Measurements from ENCODE around the gene MPHOSPH9.

MPHOSPH9 gene

DNA sequence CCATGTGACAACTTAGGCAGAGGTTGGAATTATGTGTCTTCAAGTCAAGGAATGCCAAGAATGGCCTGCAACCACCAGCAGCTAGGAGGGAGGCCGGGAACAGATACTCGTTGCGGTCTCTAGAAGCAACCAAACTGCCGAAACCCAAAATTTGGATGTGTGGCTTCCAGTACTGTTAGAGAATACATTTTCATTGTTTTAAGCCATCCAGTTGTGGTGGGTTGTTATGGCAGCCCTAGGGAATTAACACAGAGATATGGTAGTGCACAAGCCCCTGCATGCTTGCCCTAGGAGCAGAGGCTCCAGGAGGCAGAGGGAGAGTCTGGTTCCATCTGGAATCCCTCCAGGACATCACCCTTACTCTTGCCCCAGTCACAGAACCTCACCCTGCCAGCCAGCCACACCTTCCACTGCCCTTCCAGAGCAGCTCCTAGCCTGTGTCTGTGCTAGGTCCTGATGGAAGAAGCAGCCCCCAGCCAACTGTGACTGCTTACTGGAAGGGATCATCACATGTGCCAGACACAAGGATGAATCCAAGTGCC is 101.6 kb downstream of the MPHOSPH9 start:
- no peak overlapping the region for H3K9ac ChIP-seq (ENCODE audit: insufficient read length, low read depth)
- no peak for DNase-seq (ENCODE audit: low read depth, low spot score)
- no peaks in the 10 kb centered on the region for H3K27me3 ChIP-seq (ENCODE audit: insufficient read depth, insufficient read length)
- no peaks in the 10 kb centered on the region for H3K4me1 ChIP-seq (ENCODE audit: insufficient read depth, insufficient read length)
- TF ChIP-seq ZNF274 (IDR thresholded peaks at IDR 0.05; ENCODE audit: low read depth, low read length) (no peak), SUZ12 (IDR thresholded peaks at IDR 0.05; ENCODE audit: extremely low read depth, insufficient read depth, insufficient read length) (no peak), YY1 (IDR thresholded peaks at IDR 0.05; ENCODE audit: insufficient read depth, insufficient read length) (no peak)
- no peaks in the 10 kb centered on the region for H3K9me3 ChIP-seq (ENCODE audit: insufficient read depth, low read length)
- no peak overlapping the region for H3K4me3 ChIP-seq (ENCODE audit: insufficient read length, low read depth)
- no peaks in the 10 kb centered on the region for H3K36me3 ChIP-seq (ENCODE audit: insufficient read depth, insufficient read length, low read length)

DNA sequence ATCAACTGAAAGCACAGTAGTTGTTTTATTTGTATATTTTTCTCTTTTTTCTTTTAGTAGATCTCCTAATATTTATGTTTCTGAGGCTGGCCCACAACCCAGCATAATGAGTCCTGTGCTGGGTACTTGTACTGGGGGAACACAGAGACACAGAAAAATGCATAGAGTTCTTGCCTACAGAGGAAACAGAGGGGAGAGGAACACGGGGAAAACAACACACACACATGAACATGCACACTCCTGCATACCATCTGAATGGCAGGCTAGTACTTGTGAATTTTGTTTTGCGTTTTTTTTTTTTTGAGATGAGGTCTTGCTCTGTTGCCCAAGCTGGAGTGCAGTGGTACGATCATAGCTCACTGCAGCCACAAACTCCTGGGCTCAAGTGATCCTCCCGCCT is 103.3 kb downstream of the MPHOSPH9 start:
- H3K4me3 ChIP-seq (ENCODE audit: insufficient read length, low read depth), result no peak overlapping the region
- no peaks in the 10 kb centered on the region for H3K36me3 ChIP-seq (ENCODE audit: insufficient read depth, insufficient read length, low read length)
- H3K9ac ChIP-seq (ENCODE audit: insufficient read length, low read depth), result no peak overlapping the region
- H3K9me3 ChIP-seq (ENCODE audit: insufficient read depth, low read length), result no peaks in the 10 kb centered on the region
- no peaks in the 10 kb centered on the region for H3K4me1 ChIP-seq (ENCODE audit: insufficient read depth, insufficient read length)
- TF ChIP-seq SUZ12 (IDR thresholded peaks at IDR 0.05; ENCODE audit: extremely low read depth, insufficient read depth, insufficient read length) (no peak), ZNF274 (IDR thresholded peaks at IDR 0.05; ENCODE audit: low read depth, low read length) (no peak), YY1 (IDR thresholded peaks at IDR 0.05; ENCODE audit: insufficient read depth, insufficient read length) (no peak)
- no peak for DNase-seq (ENCODE audit: low read depth, low spot score)
- no peaks in the 10 kb centered on the region for H3K27me3 ChIP-seq (ENCODE audit: insufficient read depth, insufficient read length)

GRCh38 chr12:123127182-123127495 is 105.8 kb downstream of the MPHOSPH9 start:
- Histone ChIP-seq H3K9me3 (ENCODE audit: insufficient read depth, low read length) (no peaks in the 10 kb centered on the region), H3K9ac (ENCODE audit: insufficient read length, low read depth) (no peak overlapping the region), H3K36me3 (ENCODE audit: insufficient read depth, insufficient read length, low read length) (no peaks in the 10 kb centered on the region), H3K4me1 (ENCODE audit: insufficient read depth, insufficient read length) (no peaks in the 10 kb centered on the region), H3K27me3 (ENCODE audit: insufficient read depth, insufficient read length) (no peaks in the 10 kb centered on the region), H3K4me3 (ENCODE audit: insufficient read length, low read depth) (no peak overlapping the region)
- TF ChIP-seq YY1 (IDR thresholded peaks at IDR 0.05; ENCODE audit: insufficient read depth, insufficient read length) (no peak), ZNF274 (IDR thresholded peaks at IDR 0.05; ENCODE audit: low read depth, low read length) (no peak), SUZ12 (IDR thresholded peaks at IDR 0.05; ENCODE audit: extremely low read depth, insufficient read depth, insufficient read length) (no peak)
- no peak for DNase-seq (ENCODE audit: low read depth, low spot score)

GRCh38 chr12:123126294-123127181 is 106.4 kb downstream of the MPHOSPH9 start:
- no peak for DNase-seq (ENCODE audit: low read depth, low spot score)
- Histone ChIP-seq H3K36me3 (ENCODE audit: insufficient read depth, insufficient read length, low read length) (no peaks in the 10 kb centered on the region), H3K4me3 (ENCODE audit: insufficient read length, low read depth) (no peak overlapping the region), H3K4me1 (ENCODE audit: insufficient read depth, insufficient read length) (no peaks in the 10 kb centered on the region), H3K9ac (ENCODE audit: insufficient read length, low read depth) (no peak overlapping the region), H3K9me3 (ENCODE audit: insufficient read depth, low read length) (no peaks in the 10 kb centered on the region), H3K27me3 (ENCODE audit: insufficient read depth, insufficient read length) (no peaks in the 10 kb centered on the region)
- TF ChIP-seq ZNF274 (IDR thresholded peaks at IDR 0.05; ENCODE audit: low read depth, low read length) (no peak), SUZ12 (IDR thresholded peaks at IDR 0.05; ENCODE audit: extremely low read depth, insufficient read depth, insufficient read length) (no peak), YY1 (IDR thresholded peaks at IDR 0.05; ENCODE audit: insufficient read depth, insufficient read length) (no peak)

DNA sequence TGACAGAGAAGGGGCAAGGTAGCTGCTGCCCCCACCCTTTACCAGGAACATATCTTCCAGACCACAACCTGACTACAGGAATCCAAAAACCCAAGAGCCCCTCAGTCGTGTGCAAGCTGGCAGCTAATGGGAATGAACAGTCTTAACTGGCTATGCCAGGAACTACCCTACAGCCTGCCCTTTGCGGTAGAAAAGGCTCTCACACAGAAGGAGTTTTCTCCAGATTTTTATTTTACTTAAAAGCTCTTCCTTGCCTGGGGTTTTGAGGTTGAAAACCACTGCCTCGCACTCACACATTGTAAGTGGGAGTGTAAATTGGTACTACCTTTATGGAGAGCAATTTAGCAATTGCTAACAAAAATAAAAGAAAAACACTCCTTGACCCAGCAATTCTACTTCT is 110.3 kb downstream of the MPHOSPH9 start:
- no peak for DNase-seq (ENCODE audit: low read depth, low spot score)
- TF ChIP-seq YY1 (IDR thresholded peaks at IDR 0.05; ENCODE audit: insufficient read depth, insufficient read length) (no peak), SUZ12 (IDR thresholded peaks at IDR 0.05; ENCODE audit: extremely low read depth, insufficient read depth, insufficient read length) (no peak)
- no peak overlapping the region for H3K4me3 ChIP-seq (ENCODE audit: insufficient read length, low read depth)
- H3K4me1 ChIP-seq (ENCODE audit: insufficient read depth, insufficient read length), result peaks cover 10% of the 10 kb centered on the region
- H3K27me3 ChIP-seq (ENCODE audit: insufficient read depth, insufficient read length), result no peaks in the 10 kb centered on the region
- no peak overlapping the region for H3K9ac ChIP-seq (ENCODE audit: insufficient read length, low read depth)
- H3K9me3 ChIP-seq (ENCODE audit: insufficient read depth, low read length), result no peaks in the 10 kb centered on the region
- H3K36me3 ChIP-seq (ENCODE audit: insufficient read depth, insufficient read length, low read length), result no peaks in the 10 kb centered on the region

- peaks cover 10% of the 10 kb centered on the region for H3K4me1 ChIP-seq (ENCODE audit: insufficient read depth, insufficient read length)
- no peak for TF ChIP-seq YY1 (IDR thresholded peaks at IDR 0.05; ENCODE audit: insufficient read depth, insufficient read length)
- no peak for TF ChIP-seq SUZ12 (IDR thresholded peaks at IDR 0.05; ENCODE audit: extremely low read depth, insufficient read depth, insufficient read length)
- TF ChIP-seq ZNF274 (IDR thresholded peaks at IDR 0.05; ENCODE audit: low read depth, low read length), result no peak
- no peaks in the 10 kb centered on the region for H3K9me3 ChIP-seq (ENCODE audit: insufficient read depth, low read length)
- DNase-seq (ENCODE audit: low read depth, low spot score), result no peak
- no peak overlapping the region for H3K4me3 ChIP-seq (ENCODE audit: insufficient read length, low read depth)
- no peaks in the 10 kb centered on the region for H3K27me3 ChIP-seq (ENCODE audit: insufficient read depth, insufficient read length)
- no peaks in the 10 kb centered on the region for H3K36me3 ChIP-seq (ENCODE audit: insufficient read depth, insufficient read length, low read length)
- no peak overlapping the region for H3K9ac ChIP-seq (ENCODE audit: insufficient read length, low read depth)
Observed at GRCh38 chr12:123121670-123122069, 111.3 kb downstream of the MPHOSPH9 start.

GRCh38 chr12:123120452-123121166 is 112.3 kb downstream of the MPHOSPH9 start:
- no peaks in the 10 kb centered on the region for H3K36me3 ChIP-seq (ENCODE audit: insufficient read depth, insufficient read length, low read length)
- H3K4me3 ChIP-seq (ENCODE audit: insufficient read length, low read depth), result no peak overlapping the region
- H3K4me1 ChIP-seq (ENCODE audit: insufficient read depth, insufficient read length), result peaks cover 10% of the 10 kb centered on the region
- TF ChIP-seq SUZ12 (IDR thresholded peaks at IDR 0.05; ENCODE audit: extremely low read depth, insufficient read depth, insufficient read length), result no peak
- no peak for TF ChIP-seq ZNF274 (IDR thresholded peaks at IDR 0.05; ENCODE audit: low read depth, low read length)
- no peak for TF ChIP-seq YY1 (IDR thresholded peaks at IDR 0.05; ENCODE audit: insufficient read depth, insufficient read length)
- DNase-seq (ENCODE audit: low read depth, low spot score), result no peak
- H3K27me3 ChIP-seq (ENCODE audit: insufficient read depth, insufficient read length), result no peaks in the 10 kb centered on the region
- H3K9ac ChIP-seq (ENCODE audit: insufficient read length, low read depth), result no peak overlapping the region
- H3K9me3 ChIP-seq (ENCODE audit: insufficient read depth, low read length), result no peaks in the 10 kb centered on the region
